Fibroblast of the aortic adventitia (primary cell): Measurements from ENCODE around the gene XKR7. TPM values are rescaled to one million over a fixed set of nuclear protein-coding genes. Genes with fewer than 3 reads are reported as not detected.
"Not testable (repeated sequence)": the region's sequence is repeated elsewhere in the genome, so short reads cannot be mapped to it uniquely, and the experiment has no call there.

Experiments
- DNase-seq: peaks from one replicate; pipeline ENCODE4 v3.0.0-alpha.2; 2010; ENCODE audit warnings: low read depth
- H3K4me3 ChIP-seq: 2 replicates; pipeline ENCODE4 v1.5.1; 2011; ENCODE audit warnings: low read depth, mild to moderate bottlenecking, control low read depth, low read length, moderate library complexity
- total RNA-seq: library from RNA; depleted of rRNA; stranded (reverse); fragments of >200 nt; gene quantifications from 2 replicates; pipeline ENCODE4 v1.2.3, GENCODE V29; 2012; ENCODE audit warnings: low replicate concordance
- TF ChIP-seq, protein P1 (sequence below): IDR thresholded peaks from 2 replicates; pipeline ENCODE4 v1.5.1; 2011; ENCODE audit warnings: mild to moderate bottlenecking, low read length, control low read depth, inconsistent platforms; ENCODE audit not compliant: insufficient read depth

Gene XKR7
- not detected in 2 replicates for total RNA-seq

DNA sequence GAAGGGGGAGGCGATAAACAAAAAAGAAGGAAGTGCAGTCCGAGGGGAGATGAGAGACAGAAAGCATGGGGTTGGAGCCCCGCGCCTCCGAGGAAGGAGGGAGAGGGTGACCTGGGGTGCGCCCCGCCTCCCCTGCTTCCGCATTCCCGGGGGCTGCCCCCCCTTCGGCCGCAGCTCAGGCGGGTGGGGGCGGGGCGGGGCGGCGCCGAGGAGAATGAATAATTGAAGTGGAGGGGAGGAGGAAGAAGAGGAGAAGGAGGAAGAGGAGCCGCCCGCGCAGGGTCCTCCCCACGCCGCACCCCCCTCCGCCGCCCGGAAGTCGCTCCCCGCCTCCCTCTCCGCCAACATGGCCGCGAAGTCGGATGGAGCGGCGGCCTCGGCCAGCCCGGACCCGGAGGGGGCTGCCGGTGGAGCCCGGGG lies at the start of gene XKR7:
Gene XKR7, plus strand, starts transcription at position 322 of the 420 bp plus-strand sequence. Its CDS starts 25 bp downstream, at position 347.
- TF ChIP-seq, protein P1, sequence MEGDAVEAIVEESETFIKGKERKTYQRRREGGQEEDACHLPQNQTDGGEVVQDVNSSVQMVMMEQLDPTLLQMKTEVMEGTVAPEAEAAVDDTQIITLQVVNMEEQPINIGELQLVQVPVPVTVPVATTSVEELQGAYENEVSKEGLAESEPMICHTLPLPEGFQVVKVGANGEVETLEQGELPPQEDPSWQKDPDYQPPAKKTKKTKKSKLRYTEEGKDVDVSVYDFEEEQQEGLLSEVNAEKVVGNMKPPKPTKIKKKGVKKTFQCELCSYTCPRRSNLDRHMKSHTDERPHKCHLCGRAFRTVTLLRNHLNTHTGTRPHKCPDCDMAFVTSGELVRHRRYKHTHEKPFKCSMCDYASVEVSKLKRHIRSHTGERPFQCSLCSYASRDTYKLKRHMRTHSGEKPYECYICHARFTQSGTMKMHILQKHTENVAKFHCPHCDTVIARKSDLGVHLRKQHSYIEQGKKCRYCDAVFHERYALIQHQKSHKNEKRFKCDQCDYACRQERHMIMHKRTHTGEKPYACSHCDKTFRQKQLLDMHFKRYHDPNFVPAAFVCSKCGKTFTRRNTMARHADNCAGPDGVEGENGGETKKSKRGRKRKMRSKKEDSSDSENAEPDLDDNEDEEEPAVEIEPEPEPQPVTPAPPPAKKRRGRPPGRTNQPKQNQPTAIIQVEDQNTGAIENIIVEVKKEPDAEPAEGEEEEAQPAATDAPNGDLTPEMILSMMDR, result no peak
- no peak for DNase-seq
- H3K4me3 ChIP-seq, result no peak within 1 kb of the TSS

- TF ChIP-seq, protein P1, result no peak
Observed at GRCh38 chr20:31918466-31919105, 49.4 kb upstream of the XKR7 start.

GRCh38 chr20:31919410-31920155 lies 48.4 kb upstream of the XKR7 start:
- TF ChIP-seq, protein P1, result no peak
- DNase-seq, result no peak
- H3K4me3 ChIP-seq, result no peak overlapping the region

More at GRCh38 chr20:31918466-31919105, 49.4 kb upstream of the XKR7 start:
- DNase-seq, result no peak
- no peak overlapping the region for H3K4me3 ChIP-seq

DNA sequence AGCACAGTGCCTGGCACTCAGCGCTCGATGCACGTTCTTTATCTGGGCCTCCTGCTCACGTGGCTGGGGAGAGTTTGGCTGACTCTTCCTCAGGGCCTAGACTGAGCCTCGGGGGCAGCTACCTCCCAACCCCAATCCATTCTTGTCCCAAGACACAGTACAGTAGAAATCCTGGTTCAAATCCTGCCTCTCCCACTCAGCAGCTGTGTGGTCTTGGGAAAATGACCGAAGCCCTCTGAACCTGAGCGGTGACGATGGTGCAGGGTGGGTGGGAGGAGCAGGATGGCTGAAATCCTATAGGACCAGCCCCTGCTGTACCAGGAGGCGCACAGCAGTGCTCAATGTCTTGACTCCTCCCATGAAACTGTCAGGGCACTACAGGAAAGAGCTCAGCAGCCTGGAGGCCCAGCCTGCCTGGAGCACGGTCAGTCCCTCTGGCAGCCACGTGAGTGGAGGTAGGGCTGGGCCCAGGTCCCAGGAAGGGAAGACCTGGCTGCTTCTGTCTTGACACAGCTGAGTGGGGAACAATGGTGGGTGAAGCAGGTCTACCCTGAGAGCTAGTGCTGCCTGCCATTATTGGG lies 47.6 kb upstream of the XKR7 start:
- H3K4me3 ChIP-seq, result no peak overlapping the region
- DNase-seq, result no peak
- TF ChIP-seq, protein P1, result no peak

- H3K4me3 ChIP-seq, DNase-seq: not testable (repeated sequence)
Observed at GRCh38 chr20:31921480-31921879, 46.5 kb upstream of the XKR7 start.

- no peak overlapping the region for H3K4me3 ChIP-seq
- no peak for DNase-seq
- TF ChIP-seq, protein P1, result no peak
Observed at GRCh38 chr20:31922181-31922580, 45.8 kb upstream of the XKR7 start.

DNA sequence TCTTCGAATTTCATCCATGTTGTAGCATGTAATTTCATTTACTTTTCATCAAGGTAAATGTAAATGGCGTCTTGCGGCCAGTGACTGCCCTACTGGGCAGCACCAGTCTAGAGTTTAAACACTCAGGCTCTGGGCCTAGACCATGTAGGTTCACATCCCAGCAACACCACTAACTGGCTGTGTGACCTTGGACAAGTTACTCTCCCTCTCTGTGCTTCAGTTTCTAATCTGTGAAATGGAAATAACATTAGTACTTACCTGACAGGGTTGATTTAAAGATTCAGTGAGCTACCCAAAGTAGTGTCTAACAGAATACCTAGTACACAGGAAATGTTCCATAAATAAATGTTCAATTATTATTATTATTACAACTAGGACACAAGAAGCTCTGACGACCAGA lies 45.4 kb upstream of the XKR7 start:
- no peak overlapping the region for H3K4me3 ChIP-seq
- no peak for DNase-seq

More for the DNA sequence above, 45.4 kb upstream of the XKR7 start:
- TF ChIP-seq, protein P1, result no peak
